Measurements from ENCODE around the gene PPARG. TPM values are rescaled to one million over a fixed set of nuclear protein-coding genes. Genes with fewer than 3 reads are reported as not detected.
"Not testable (repeated sequence)": the region's sequence is repeated elsewhere in the genome, so short reads cannot be mapped to it uniquely, and the experiment has no call there.

Gene PPARG
- polyA plus RNA-seq, 1 experiment = 3.5 TPM

DNA sequence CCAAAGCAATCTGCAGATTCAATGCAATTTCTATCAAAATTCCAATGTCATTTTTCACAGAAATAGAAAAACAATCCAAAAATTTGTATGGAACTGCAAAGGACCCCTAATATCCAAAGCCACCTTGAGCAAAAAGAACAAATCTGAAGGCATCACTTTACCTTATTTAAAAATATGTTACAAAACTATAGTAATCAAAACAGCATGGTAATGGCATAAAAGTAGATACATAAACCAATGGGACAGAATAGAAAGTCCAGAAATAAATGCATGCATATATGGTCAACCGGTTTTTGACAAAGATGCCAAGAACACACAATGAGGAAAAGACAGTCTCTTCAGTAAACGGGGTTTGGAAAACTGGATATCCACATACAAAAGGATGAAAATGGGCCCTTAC lies 39.4 kb upstream of the PPARG start:
- ChIA-PET CTCF (no interaction called here), POLR2A (no interaction called here)
- Histone ChIP-seq H3K4me3 (ENCODE audit: low read depth, low read length) (no peak overlapping the region), H3K27me3 (ENCODE audit: control insufficient read depth, insufficient read depth, low read length) (peaks cover 5% of the 10 kb centered on the region; the same call in 1 of the 2 replicates), H3K36me3 (ENCODE audit: control insufficient read depth, insufficient read depth, low read length) (no peaks in the 10 kb centered on the region)
- no peak for DNase-seq (ENCODE audit: low read depth)
- TF ChIP-seq, protein P1, sequence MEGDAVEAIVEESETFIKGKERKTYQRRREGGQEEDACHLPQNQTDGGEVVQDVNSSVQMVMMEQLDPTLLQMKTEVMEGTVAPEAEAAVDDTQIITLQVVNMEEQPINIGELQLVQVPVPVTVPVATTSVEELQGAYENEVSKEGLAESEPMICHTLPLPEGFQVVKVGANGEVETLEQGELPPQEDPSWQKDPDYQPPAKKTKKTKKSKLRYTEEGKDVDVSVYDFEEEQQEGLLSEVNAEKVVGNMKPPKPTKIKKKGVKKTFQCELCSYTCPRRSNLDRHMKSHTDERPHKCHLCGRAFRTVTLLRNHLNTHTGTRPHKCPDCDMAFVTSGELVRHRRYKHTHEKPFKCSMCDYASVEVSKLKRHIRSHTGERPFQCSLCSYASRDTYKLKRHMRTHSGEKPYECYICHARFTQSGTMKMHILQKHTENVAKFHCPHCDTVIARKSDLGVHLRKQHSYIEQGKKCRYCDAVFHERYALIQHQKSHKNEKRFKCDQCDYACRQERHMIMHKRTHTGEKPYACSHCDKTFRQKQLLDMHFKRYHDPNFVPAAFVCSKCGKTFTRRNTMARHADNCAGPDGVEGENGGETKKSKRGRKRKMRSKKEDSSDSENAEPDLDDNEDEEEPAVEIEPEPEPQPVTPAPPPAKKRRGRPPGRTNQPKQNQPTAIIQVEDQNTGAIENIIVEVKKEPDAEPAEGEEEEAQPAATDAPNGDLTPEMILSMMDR (IDR thresholded peaks at IDR 0.05; ENCODE audit: insufficient read depth, low read depth, low read length) = no peak

DNA sequence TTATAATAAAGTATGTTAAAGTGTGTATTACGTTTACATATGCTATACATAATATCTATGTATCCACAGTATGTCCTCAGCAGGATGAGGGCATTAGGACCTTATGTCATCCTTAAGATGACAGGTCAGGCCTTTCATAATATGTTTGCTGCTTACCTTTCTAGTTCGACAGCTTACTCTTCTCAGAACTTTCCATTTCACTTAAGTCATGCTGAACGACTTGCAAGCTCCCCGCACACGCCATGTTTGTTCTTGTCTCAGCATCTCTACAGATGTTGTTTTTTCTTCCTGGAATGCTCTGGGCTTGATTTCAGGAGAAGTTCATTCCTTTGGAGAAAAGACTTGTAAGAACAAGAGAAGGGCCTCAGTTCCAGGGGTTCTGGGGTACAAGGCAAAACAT lies 36.0 kb upstream of the PPARG start:
- Histone ChIP-seq H3K36me3 (ENCODE audit: control insufficient read depth, insufficient read depth, low read length) (no peaks in the 10 kb centered on the region), H3K4me3 (ENCODE audit: low read depth, low read length) (no peak overlapping the region), H3K27me3 (ENCODE audit: control insufficient read depth, insufficient read depth, low read length) (0 out of 2 replicates have a peak, but pooled peaks cover 1% of the 10 kb centered on the region)
- no peak for DNase-seq (ENCODE audit: low read depth)
- POLR2A ChIA-PET = no interaction called here
- TF ChIP-seq, protein P1 (IDR thresholded peaks at IDR 0.05; ENCODE audit: insufficient read depth, low read depth, low read length) = no peak
- CTCF ChIA-PET = no interaction called here

DNA sequence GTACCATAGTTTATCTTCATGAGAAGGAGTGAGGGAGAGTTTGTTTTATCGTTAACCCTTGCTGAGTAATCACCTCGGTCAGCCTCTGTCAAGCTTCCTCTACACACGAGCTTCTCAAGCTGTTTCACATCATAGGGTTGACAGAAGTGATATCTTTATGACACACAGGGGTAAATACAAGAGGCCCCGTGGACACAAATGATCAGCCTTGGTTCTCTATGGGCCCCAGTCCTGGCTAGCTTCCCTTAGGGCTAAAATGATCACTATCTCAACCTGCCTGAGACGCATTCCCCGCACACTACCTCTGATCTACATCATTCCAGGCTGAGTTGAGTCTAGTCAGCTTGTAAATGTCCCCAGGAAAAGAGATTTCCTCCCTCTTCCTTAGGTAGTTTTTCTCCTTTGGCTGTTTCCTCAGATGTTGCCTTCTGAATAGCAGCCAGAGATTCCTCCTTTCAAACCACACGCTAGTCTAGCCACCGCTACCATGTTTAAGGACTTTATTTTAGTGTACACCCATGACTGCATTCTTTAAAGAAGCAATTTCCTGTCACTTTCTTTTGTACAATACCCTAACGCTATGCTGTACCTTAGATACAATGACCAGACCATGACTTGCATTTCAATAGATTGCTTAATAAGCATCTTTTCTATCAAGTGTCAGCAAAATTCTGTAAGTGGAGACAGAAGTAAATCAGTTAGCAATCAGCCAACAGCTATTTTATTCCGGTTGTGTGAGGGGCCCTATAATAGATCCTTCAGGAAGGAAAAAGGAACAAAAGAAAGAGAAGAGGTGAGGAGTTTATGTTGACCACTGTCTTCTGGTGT lies 35.1 kb upstream of the PPARG start:
- CTCF ChIA-PET = no interaction called here
- Histone ChIP-seq H3K4me3 (ENCODE audit: low read depth, low read length) (no peak overlapping the region), H3K27me3 (ENCODE audit: control insufficient read depth, insufficient read depth, low read length) (0 out of 2 replicates have a peak, but pooled peaks cover 1% of the 10 kb centered on the region), H3K36me3 (ENCODE audit: control insufficient read depth, insufficient read depth, low read length) (no peaks in the 10 kb centered on the region)
- TF ChIP-seq, protein P1 (IDR thresholded peaks at IDR 0.05; ENCODE audit: insufficient read depth, low read depth, low read length) = no peak
- no peak for DNase-seq (ENCODE audit: low read depth)
- POLR2A ChIA-PET = no interaction called here

DNA sequence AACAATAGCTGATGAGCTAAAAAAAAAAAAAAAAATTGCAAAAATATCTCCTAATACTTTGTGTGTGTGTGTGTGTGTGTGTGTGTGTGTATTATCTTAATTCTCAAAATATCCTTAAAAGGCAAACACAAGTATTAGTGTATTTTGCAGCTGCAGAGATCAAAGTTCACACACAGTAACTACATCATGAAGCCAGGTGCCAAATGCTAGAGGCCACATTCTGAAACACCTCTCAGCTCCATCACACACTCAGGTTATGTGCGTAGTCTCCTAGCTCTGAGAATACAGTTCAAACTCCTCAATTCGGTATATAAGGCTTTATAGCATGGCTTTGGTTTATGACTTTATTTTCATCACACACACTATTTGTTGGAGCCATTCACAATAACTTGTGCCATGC lies 33.5 kb upstream of the PPARG start:
- no peak for DNase-seq (ENCODE audit: low read depth)
- ChIA-PET POLR2A (no interaction called here), CTCF (no interaction called here)
- Histone ChIP-seq H3K36me3 (ENCODE audit: control insufficient read depth, insufficient read depth, low read length) (no peaks in the 10 kb centered on the region), H3K4me3 (ENCODE audit: low read depth, low read length) (no peak overlapping the region), H3K27me3 (ENCODE audit: control insufficient read depth, insufficient read depth, low read length) (0 out of 2 replicates have a peak, but pooled peaks cover 1% of the 10 kb centered on the region)
- TF ChIP-seq, protein P1 (IDR thresholded peaks at IDR 0.05; ENCODE audit: insufficient read depth, low read depth, low read length) = no peak

DNA sequence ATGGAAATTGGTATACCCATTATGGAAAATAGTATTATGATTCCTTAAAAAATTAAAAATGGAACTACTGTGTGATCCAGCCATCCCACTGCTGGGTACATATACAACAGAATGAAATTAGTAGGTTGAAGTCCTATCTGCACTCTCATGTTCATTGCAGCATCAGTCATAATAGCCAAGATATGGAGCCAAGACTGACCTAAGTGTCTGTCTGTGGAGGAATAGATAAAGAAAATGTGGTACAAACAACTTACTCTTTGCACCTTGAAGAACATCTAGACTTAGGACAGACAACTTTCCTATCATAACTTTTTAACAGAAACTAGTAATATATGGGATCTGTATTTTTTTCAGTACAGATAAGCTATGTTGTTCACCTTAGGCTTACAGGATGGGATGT lies 30.0 kb upstream of the PPARG start:
- 0 out of 2 replicates have a peak, but pooled peaks cover 1% of the 10 kb centered on the region for H3K27me3 ChIP-seq (ENCODE audit: control insufficient read depth, insufficient read depth, low read length)
- DNase-seq (ENCODE audit: low read depth) = no peak
- TF ChIP-seq, protein P1 (IDR thresholded peaks at IDR 0.05; ENCODE audit: insufficient read depth, low read depth, low read length) = no peak
- ChIA-PET POLR2A (interaction anchor here (0.9 kb wide), 1 partner anchor 71 kb away, joined by 3 read pairs; no protein-coding TSS in a partner anchor), CTCF (interaction anchor here (1.3 kb wide), 2 partner anchors 82 to 221 kb away, joined by 3 to 4 read pairs; no protein-coding TSS in a partner anchor)
- no peak overlapping the region for H3K4me3 ChIP-seq (ENCODE audit: low read depth, low read length)
- H3K36me3 ChIP-seq (ENCODE audit: control insufficient read depth, insufficient read depth, low read length) = no peaks in the 10 kb centered on the region

DNA sequence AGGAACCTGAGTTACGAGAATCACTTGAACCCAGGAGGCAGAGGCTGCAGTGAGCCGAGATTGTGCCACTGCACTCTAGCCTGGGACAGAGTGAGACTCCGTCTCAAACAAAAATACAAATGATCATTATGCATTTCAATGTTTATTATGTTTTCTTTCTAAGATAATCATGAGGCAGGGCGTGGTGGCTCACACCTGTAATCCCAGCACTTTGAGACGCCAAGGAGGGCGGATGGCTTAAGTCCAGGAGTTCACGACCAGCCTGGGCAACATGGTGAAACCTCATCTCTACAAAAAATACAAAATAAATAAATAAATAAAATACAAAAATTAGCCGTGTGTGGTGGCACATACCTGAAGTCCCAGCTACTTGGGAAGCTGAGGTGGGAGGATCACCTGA lies 26.7 kb upstream of the PPARG start:
- H3K4me3 ChIP-seq (ENCODE audit: low read depth, low read length); H3K36me3 ChIP-seq (ENCODE audit: control insufficient read depth, insufficient read depth, low read length); DNase-seq (ENCODE audit: low read depth); POLR2A ChIA-PET; H3K27me3 ChIP-seq (ENCODE audit: control insufficient read depth, insufficient read depth, low read length): not testable (repeated sequence)
- CTCF ChIA-PET = interaction anchor here (1.6 kb wide), 1 partner anchor 15 kb away, joined by 3 read pairs; no protein-coding TSS in a partner anchor

All from BJ (cell line).